Bronchial epithelial cell (primary cell): ENCODE measurements around the gene TMEM255A. TPM values are rescaled to one million over a fixed set of nuclear protein-coding genes. Genes with fewer than 3 reads are reported as not detected.

ENCODE experiments used
- DNase-seq: peaks from one replicate; pipeline ENCODE4 v3.0.0-alpha.2; 2010; ENCODE audit warnings: low read depth
- FAIRE-seq: peaks from 2 replicates; lab custom pipeline; 2011; peaks lifted over from hg19 to GRCh38; lab: Jason Lieb, UNC
- H3K27me3 ChIP-seq: 2 replicates; pipeline ENCODE4 v1.5.1; 2011; ENCODE audit warnings: low read length; ENCODE audit not compliant: control insufficient read depth, insufficient read depth
- H3K36me3 ChIP-seq: 2 replicates; pipeline ENCODE4 v1.5.1; 2011; ENCODE audit warnings: low read length; ENCODE audit not compliant: control insufficient read depth, insufficient read depth
- H3K4me3 ChIP-seq: 2 replicates; pipeline ENCODE4 v1.5.1; 2011; ENCODE audit warnings: mild to moderate bottlenecking, low read depth, low read length, control low read depth
- total RNA-seq: library from RNA; depleted of rRNA; stranded (reverse); fragments of >200 nt; gene quantifications from 2 replicates; pipeline ENCODE4 v1.2.1, GENCODE V29; 2014
- TF ChIP-seq, protein P1 (sequence below): IDR thresholded peaks from 2 replicates; pipeline ENCODE4 v1.5.1; 2011; ENCODE audit warnings: mild to moderate bottlenecking, moderate library complexity, low read length, control low read depth, inconsistent platforms; ENCODE audit not compliant: insufficient read depth, severe bottlenecking

Gene TMEM255A
- total RNA-seq, 1 donor from 2014 or later, result not detected

DNA sequence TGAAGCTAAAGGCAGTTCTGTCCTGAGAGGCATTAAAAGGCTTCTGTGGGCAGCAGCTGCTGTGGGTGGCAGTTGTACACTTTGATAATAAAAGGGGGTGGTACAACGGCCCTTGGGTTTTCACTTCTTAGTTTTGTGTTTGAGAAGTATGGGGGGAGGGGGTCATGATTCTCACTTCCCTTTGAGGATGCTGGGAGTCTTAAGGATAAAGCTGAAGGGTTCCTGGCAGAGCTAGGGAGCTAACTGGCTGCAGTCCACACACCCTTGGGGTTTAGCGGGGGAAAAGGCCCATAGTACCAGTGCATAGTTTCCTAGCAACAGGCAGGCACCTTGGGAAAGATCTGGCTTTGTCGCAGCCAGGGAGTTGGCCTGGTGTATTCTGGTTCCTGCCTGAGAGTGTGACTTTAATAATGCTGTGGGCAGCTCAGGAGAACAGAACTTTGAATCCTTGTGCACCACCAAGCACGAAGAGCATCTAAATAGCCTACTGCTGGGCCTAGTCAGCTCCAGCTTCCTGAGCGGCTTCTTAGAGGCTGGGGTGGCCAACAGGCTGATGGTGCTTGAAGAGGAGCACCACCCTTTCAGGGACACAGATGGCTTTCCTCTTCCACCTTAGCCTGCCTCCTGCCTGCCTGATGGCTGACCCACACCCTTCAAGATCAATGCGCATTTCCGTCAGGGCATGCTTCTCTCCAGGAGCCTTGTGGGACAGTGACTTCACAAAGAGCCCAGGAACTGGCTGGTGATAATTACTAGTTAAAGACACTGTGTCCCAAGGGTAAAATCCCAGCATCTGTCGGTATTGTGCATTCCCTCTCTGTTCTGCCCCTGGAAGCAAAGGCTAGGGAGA, 48.2 kb downstream of the TMEM255A start:
- no peak for FAIRE-seq
- no peak for DNase-seq
- Histone ChIP-seq H3K27me3 (no peaks in the 10 kb centered on the region), H3K4me3 (no peak overlapping the region), H3K36me3 (no peaks in the 10 kb centered on the region)
- TF ChIP-seq, protein P1, sequence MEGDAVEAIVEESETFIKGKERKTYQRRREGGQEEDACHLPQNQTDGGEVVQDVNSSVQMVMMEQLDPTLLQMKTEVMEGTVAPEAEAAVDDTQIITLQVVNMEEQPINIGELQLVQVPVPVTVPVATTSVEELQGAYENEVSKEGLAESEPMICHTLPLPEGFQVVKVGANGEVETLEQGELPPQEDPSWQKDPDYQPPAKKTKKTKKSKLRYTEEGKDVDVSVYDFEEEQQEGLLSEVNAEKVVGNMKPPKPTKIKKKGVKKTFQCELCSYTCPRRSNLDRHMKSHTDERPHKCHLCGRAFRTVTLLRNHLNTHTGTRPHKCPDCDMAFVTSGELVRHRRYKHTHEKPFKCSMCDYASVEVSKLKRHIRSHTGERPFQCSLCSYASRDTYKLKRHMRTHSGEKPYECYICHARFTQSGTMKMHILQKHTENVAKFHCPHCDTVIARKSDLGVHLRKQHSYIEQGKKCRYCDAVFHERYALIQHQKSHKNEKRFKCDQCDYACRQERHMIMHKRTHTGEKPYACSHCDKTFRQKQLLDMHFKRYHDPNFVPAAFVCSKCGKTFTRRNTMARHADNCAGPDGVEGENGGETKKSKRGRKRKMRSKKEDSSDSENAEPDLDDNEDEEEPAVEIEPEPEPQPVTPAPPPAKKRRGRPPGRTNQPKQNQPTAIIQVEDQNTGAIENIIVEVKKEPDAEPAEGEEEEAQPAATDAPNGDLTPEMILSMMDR, result no peak

DNA sequence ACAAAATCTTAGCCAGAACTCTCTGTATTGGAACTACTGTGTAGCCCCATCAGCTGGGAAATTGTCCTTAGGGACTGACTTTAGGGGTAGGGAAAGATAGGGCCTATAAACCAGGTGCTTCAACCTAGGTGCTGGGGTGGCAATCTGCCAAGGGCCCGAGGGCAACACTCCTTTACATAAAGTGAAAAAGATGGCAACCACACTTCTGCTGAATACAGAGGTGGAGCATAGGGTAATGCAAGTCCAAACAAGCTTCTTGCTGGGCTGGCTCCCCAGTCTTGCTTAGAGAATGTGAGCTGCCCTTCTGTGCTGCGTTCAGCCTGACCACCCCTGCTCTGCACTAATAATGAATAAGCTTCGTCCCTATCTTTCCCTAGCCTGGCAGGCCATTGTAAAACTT, 50.9 kb downstream of the TMEM255A start:
- TF ChIP-seq, protein P1, result no peak
- H3K36me3 ChIP-seq, result no peaks in the 10 kb centered on the region
- H3K4me3 ChIP-seq, result no peak overlapping the region
- DNase-seq (peak; percentile 86), FAIRE-seq (no peak)
- no peaks in the 10 kb centered on the region for H3K27me3 ChIP-seq

DNA sequence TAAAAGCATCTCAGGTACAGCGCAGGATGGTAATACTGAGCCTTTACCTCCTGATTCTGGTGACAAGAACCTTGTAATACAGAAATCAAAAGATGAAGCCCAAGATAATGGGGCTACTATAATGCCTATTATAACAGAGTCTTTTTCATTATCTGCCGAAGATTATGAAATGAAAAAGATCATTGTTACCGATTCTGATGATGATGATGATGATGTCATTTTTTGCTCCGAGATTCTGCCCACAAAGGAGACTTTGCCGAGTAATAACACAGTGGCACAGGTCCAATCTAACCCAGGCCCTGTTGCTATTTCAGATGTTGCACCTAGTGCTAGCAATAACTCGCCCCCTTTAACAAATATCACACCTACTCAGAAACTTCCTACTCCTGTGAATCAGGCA, 57.5 kb downstream of the TMEM255A start:
- Histone ChIP-seq H3K4me3 (no peak overlapping the region), H3K27me3 (no peaks in the 10 kb centered on the region), H3K36me3 (peaks cover 2% of the 10 kb centered on the region)
- no peak for DNase-seq
- TF ChIP-seq, protein P1, result no peak
- FAIRE-seq, result no peak

DNA sequence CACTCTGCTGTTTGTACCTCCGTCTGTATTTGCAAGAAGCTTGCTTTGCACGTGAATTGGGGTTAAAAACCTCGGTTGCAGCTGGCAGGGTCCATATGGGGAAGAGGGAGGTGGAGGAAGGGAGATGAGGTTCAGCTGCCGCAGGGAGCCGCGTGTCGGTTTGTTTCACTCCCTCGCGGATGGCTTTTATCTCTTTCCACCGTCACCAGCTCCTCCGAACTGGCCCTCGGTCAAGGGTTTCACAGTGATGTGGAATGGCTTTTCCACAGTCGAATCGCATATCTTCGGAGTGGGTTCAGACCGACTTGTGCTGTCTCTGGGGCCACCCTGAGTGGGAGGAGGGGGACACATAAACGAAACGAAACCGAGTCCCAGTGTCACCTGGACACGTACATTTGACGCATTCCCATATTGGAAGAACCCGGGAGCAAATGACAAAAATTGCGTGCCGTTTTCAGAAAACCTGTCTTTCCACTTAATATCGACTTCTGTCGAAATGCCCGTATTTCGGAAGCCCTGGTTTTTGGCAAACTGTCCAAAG, 59.7 kb downstream of the TMEM255A start:
- DNase-seq, result no peak

DNA sequence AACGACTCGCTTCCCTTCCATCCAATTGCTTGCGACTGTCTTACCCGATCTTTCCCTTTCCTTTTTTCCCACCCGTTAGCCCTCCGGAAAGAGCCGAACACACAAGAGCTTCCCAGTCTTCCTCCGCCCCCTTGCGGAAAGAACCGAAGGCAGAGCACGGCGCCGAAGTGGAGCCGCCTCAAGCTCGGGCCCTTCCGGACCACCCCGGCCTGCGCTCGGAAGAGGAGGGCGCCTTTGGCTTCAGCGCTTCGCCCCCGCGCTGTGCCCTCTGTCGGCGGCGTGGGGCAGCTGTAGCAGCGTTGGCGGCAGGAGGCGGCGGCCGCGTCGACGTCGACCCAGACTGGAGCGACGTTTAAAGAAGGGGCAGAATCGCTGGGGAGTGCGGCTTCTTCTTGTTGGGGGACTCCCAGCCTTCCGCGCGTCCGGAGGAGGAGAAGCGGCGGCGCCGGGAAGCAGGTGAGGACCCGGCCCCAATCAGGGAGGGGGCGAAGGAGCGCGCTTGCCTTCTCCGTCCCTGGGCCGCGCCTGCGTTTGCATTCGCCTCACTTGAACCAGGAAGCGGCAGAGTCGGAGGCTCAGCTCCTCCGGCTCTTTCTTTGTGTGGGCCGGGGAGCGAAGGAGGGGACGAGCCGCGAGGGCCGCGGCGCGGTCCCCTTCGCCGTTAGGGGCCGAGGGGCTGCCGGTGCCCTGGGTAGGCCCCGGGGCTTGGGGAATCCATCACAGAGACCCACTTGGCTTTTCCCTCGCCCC, 60.6 kb downstream of the TMEM255A start, which contains the start of gene ZBTB33:
ZBTB33 (plus strand) TSS at position 291 of the 750 bp plus-strand sequence. CDS start 2,604 bp downstream, outside the sequence.
- FAIRE-seq (no peak), DNase-seq (peak; percentile 79)
- no peaks in the 10 kb centered on the region for H3K27me3 ChIP-seq
- TF ChIP-seq, protein P1, result peak; percentile 70
- H3K36me3 ChIP-seq, result peaks cover 2% of the 10 kb centered on the region
- peak within 1 kb of the TSS; percentile 73 for H3K4me3 ChIP-seq

More for the DNA sequence above, 59.7 kb downstream of the TMEM255A start:
- no peaks in the 10 kb centered on the region for H3K27me3 ChIP-seq
- FAIRE-seq, result no peak
- H3K4me3 ChIP-seq, result peak overlapping the region; percentile 73
- H3K36me3 ChIP-seq, result peaks cover 2% of the 10 kb centered on the region
- TF ChIP-seq, protein P1, result no peak
